K562 (cell line): Measurements from ENCODE around the gene TULP4. TPM values are rescaled to one million over a fixed set of nuclear protein-coding genes. Genes with fewer than 3 reads are reported as not detected.

Experiments used
- ARID3B ChIP-seq: fragments of 250-450 bp; sonication (Bioruptor Pico); IDR thresholded peaks from 2 replicates; pipeline ENCODE4 v1.4.0; 2020; ENCODE audit warnings: borderline replicate concordance
- COPS2 ChIP-seq: fragments of 450-650 bp; conservative IDR thresholded peaks from 2 replicates; pipeline ENCODE4 v1.6.1; 2016; ENCODE audit warnings: mild to moderate bottlenecking, moderate library complexity
- HBP1 ChIP-seq: fragments of 450-650 bp; formaldehyde crosslinking; IDR thresholded peaks from 2 replicates; pipeline ENCODE4 v1.4.0; 2022; ENCODE audit warnings: missing genetic modification characterization
- POLR2AphosphoS5 ChIP-seq: IDR thresholded peaks from 2 replicates; pipeline ENCODE4 v1.6.1; 2011; ENCODE audit warnings: mild to moderate bottlenecking, low read depth, low read length, moderate library complexity; ENCODE audit not compliant: control insufficient read depth, insufficient read depth
- SMAD3 ChIP-seq: fragments of 450-650 bp; formaldehyde crosslinking; conservative IDR thresholded peaks from 2 replicates; pipeline ENCODE4 v1.4.0; 2020; ENCODE audit warnings: mild to moderate bottlenecking
- ZMIZ1 ChIP-seq, 2 experiments: fragments of 150-350 bp in 1 of 2; IDR thresholded peaks; 2 replicates each; pipeline ENCODE4 v1.6.1; 2012 to 2016; ENCODE audit warnings: low read depth in 2 of 2, low read length in 2 of 2, mild to moderate bottlenecking in 1 of 2, moderate library complexity in 1 of 2
- polyA plus RNA-seq, 8 experiments: library from polyadenylated mRNA; depleted of rRNA in 4 of 8; stranded (reverse) in 5 of 8; unstranded in 3 of 8; fragments of >200 nt; fragmentation: Nextera tagmentation in 2 of 8; fragmentation: Illumina TruSeq in 1 of 8; extraction: Ambion mirVana in 2 of 8; extraction: Trizol in 1 of 8; gene quantifications; 2 replicates each; pipeline versions ENCODE4 v1.2.1 to v1.2.3, GENCODE V29; 2011 to 2014; ENCODE audit warnings: inconsistent platforms in 1 of 8, missing spikeins in 1 of 8
- total RNA-seq, 7 experiments: library from RNA; depleted of rRNA in 6 of 7; stranded (reverse); fragments of >200 nt in 6 of 7; fragmentation: Illumina TruSeq in 2 of 7; extraction: Trizol in 2 of 7; gene quantifications; 2 replicates each; pipeline versions ENCODE4 v1.2.1 to v1.2.3, GENCODE V29; 2011 to 2021; ENCODE audit warnings: low replicate concordance in 1 of 7

TULP4 gene
- total and polyA plus RNA-seq, 9 of the 15 experiments (the other 6 are each of a cell fraction or from before 2014, with no cell fraction given), result 1.2 to 50.4 (median 11.0) TPM

- TF ChIP-seq HBP1 (no peak), COPS2 (no peak), SMAD3 (CRISPR knock-in tag) (no peak), POLR2AphosphoS5 (no peak), ZMIZ1 (IDR thresholded peaks at IDR 0.05; ENCODE audit: low read depth in 2 of 2, low read length in 2 of 2) (no peak), ARID3B (no peak)
Observed at GRCh38 chr6:158514991-158515390, 202.7 kb downstream of the TULP4 start (continued).
